GM21423 (cell line): ENCODE measurements around the gene CHST8.
"Not testable (repeated sequence)": the region's sequence is repeated elsewhere in the genome, so short reads cannot be mapped to it uniquely, and the experiment has no call there.

Source experiments
- ATAC-seq: cut with Tn5 transposase; IDR thresholded peaks from one replicate; pipeline ENCODE4 v1.9.1; 2021; ENCODE audit warnings: mild to moderate bottlenecking, moderate library complexity; ENCODE audit not compliant: unreplicated experiment

CHST8 gene

GRCh38 chr19:33808399-33808798, 186.6 kb downstream of the CHST8 start:
- no peak for ATAC-seq

DNA sequence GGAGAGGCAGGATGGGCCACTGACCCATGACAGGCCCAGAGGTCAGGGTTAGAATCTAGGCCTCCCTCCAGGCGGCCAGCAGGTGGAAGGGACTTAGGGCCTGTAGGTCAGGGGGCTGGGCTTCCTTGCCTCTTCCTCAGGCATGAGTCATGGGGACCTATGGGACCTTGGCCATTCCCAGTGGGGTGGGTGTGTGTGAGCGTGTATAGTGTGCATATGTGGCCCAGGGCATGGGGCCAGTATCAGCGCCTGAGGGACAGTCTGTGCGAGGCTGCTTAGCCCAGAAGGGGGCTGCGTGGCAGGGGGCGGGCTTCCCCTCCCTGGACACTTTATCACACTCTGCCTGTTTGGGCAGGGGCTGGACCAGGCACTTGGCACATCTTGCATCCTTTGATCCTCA, 188.2 kb downstream of the CHST8 start:
- no peak for ATAC-seq

DNA sequence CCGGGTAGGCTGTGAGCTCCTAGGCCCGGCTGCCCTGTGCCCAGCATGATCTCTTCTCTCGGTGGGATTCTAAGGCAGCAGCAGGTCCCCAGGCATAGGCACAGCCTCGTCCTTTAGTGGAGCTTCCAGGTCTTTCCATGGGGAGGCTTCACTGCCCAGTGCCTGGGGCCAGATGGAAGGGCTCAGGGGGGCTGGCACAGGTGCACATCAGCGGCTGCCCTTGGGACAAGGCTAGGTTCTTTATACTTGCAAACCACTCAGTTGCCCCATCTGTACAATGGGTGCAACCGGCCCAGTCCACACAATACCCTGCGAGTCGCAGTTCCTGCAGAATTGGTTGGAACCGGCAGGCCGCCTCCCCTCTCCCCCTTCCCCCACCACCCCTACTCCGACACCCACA, 189.1 kb downstream of the CHST8 start:
- no peak for ATAC-seq

DNA sequence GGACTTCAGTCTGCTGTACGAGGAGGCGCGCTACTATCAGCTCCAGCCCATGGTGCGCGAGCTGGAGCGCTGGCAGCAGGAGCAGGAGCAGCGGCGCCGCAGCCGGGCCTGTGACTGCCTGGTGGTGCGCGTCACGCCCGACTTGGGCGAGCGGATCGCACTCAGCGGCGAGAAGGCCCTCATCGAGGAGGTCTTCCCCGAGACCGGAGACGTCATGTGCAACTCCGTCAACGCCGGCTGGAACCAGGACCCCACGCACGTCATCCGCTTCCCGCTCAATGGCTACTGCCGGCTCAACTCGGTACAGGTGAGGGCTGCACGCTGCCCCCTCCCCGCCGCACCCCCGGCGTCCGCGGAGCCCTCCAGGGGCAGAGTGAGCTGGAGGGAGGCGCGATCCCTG, 189.5 kb downstream of the CHST8 start:
- ATAC-seq, result no peak

DNA sequence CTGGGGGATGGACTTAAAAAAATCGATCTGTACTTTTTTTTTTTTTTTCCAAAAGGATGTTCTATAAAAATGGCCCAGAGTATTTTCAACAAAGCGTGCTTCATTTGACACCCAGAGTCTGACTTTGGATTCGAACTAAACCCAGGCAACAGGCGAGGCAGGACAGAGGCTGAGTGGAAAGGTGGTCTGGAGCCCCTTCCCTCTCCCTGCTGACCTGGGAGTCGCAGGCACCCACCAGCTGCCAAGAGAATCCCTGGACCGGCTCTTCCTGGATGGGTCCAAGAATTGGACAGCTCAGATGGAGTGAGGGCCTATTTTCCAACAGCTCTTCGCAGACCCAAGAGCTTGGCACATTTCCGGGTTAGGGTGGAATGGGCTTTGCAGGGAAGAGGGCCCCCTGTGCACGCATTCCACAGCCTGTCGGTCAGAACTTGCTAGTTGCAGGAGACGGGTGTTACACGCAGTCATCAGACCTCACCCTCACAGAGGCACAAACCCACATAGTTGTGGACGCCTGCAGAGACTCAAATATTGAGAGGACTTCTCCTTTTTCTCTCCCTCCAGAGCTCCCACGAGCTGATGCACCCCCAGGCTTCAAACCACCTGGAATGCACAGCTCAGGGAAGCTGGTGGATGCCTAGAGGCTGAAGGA, 190.1 kb downstream of the CHST8 start:
- no peak for ATAC-seq

DNA sequence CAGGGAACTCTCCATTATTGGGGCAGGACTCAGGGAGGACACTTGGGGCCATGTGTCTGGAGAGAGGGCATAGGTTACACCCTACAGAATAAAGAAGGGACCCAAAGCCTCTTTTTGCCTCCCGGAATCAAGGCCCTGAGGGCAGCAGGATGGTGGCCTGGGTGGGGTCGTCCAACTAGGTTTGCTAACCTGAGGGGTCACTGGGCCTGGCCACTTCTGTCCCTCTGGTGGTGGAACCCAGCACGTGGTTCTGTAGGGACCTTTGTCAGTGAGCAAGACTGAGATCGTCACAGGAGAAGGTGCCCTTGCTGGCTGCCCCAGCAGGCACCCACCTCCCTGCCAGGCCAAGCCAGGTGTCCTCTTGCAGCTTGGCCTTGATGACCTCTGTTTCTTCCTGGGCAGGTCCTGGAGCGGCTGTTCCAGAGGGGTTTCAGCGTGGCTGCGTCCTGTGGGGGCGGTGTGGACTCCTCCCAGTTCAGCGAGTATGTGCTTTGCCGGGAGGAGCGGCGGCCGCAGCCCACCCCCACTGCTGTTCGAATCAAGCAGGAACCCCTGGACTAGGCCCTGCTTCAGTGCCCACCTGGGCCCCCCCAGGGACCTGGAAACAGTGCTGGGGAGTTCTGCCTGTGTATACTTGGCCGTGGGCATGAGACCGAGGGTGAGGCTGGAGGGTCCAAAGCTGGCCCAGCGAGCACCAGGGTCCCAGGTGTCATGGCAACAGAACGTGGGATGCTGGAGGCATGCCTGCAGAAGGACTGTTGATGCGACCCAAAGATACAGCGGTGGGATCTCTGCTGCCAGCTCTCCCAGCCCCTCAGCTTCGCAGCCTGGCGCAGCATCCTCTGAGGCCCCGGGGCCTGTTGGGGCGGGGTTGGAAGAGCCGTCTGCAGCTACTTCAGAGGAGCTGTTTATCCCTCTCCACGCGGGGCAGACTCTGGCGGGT, 190.9 kb downstream of the CHST8 start:
- ATAC-seq, result no peak

DNA sequence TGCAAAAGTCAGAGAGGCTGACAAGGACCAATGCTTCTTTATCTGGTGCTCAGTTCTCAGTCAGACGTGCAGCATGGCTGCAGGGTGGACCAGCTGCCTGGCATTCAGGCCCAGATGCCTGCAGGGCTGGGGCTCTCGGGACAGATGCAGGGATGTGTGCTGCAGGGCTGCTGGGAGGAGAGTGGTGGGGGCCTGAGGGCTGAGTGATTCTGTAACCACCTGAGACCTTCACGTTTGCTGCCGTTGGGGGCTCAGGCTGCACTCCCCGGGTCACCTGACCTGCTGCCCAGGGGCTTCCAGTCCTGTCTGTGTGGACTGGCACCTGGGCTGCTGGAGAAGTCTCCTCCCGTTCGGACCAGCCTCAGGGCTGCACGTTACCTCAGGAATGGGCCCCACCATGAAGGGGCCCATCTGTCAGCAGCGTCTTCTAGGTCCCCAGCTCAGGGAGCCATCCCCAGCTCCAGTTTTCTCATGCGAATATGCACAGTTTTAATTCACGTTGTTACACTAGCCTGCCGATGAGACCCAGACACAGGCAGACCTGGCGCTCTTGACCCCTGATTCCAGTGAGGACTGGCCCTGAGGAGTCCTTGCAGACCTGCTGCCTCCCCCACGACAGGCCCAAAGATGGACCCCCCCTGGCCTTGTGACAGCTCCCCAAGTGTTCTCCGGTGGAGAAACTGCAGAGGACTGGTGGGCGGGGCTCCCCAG, 191.8 kb downstream of the CHST8 start:
- ATAC-seq, result no peak

GRCh38 chr19:33814181-33815165, 192.7 kb downstream of the CHST8 start:
- no peak for ATAC-seq

- ATAC-seq, result no peak
Measured at GRCh38 chr19:33815380-33816340, 193.9 kb downstream of the CHST8 start.

DNA sequence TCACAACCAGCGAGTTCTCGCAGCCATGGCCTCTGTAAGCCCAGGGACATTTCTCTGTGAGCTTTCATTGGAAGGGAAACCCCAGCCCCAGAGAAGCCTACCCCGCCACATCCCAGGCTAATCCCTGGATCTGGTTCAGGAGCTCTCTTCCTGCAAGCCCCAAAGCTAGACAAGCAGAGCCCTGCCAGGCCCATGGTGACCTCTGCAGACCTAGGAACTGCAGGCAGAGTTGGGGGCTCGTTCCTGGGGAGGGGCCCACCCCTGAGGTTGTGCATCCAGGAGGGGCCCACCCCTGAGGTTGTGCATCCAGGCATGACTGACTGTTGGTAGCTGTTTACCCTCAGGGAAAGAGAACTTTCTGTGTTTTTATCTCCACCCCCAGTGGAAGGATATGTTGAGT, 196.7 kb downstream of the CHST8 start:
- no peak for ATAC-seq

DNA sequence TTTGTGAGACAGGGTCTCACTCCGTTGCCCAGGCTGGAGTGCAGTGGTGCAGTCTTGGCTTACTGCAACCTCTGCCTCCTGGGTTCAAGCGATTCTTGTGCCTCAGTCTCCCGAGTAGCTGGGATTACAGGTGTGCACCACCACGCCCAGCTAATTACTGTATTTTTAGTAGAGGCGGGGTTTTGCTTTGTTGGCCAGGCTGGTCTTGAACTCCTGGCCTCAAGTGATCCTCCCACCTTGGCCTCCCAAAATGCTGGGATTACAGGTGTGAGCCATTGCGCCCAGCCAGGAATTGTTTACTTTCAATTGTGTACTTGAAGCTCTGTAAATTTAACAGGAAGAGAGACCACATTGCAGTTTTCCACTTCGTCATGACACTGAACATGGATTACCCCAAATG, 197.3 kb downstream of the CHST8 start:
- ATAC-seq, result not testable (repeated sequence)

DNA sequence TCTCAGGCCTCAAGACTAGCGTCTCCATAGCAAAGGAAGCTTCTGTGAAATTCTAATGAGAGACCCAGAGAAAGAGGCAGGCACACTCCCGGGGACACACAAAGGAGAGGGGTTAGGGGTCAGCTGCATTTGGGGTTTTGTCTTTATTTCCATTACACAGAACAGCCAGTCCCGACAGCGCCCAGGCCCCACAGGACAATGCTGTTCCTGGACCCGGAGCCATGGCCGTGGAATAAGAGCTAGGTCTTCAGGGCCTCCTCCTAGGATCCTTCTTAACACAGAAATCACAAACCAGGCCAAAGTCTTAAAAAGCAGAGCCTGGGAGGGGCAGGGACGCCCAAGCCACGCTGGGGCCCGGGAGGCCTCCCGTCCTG, 197.7 kb downstream of the CHST8 start:
- ATAC-seq, result no peak

DNA sequence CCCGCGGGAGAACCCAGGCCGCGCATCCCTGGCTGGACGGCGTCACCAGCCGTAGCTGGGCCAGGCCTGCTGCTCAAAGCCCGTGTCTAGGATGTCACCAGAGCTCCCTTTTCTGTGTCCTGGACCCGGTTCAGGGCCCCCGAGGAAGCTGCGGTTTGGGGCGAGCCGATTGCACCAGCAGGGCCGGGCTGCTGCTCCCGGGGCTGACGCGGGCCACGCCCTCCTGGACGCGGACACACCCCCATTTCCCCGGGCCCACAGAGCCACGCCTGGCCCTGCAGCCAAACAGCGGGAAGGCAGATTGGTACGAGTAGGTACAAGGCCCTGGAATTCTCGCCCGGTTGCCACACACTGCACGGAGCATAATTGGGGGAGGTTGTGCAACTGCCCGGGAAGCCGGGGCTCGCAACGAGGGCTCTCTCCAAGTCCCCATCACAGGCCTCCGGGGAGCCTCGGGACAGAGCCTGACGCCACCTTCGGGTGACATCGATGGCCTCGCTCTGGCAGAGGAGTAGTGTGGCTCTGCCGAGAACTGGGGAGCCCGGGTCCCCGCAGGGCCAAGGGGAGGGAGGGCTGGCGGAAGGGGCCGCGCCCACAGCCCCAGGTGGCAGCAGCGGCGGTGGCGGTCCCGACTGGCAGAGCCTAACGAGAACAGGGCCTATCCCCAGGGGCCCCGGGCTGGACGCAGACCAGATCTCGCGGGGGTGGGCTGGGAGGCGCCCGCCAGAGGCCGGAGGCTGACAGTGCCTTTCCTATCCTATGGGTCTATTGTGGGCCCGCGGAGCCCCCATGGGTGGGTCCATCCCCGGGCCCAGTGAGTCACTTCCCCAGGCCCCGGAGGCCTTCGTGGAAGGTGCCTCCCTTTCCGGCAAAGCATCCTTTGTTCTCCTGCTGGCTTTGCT, 198.4 kb downstream of the CHST8 start:
- ATAC-seq, result no peak

- ATAC-seq, result no peak
Measured at GRCh38 chr19:33821871-33822270, 200.1 kb downstream of the CHST8 start.
